ENCODE results near the gene USH2A.

The USH2A gene

DNA sequence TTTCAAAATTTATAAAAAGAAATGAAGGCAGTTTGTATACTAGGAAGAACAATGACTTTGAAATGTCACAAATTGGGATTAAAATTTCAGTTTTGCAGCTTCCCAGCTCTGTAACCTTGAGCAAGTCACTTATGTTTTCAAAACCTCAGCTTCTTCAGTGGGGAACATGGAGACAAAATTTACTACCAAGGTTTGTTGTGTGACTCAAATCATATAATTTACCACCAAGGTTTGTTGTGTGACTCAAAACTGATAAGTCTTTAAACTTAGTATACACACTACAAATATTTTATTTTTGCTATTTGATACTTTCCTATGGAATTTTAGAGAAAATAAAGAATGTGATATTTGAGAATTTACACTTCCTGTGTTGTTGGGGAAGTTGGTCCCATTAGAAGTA, 636.3 kb downstream of the USH2A start:
- no peaks in the 10 kb centered on the region for H3K9me3 ChIP-seq (ENCODE audit: insufficient read depth, low read depth, low read length)
- no peaks in the 10 kb centered on the region for H3K27me3 ChIP-seq (ENCODE audit: insufficient read depth, low read length, poor library complexity, severe bottlenecking)
- no peaks in the 10 kb centered on the region for H3K9me2 ChIP-seq (replicated peaks; ENCODE audit: low read depth, low read length)
- H3F3A ChIP-seq (ENCODE audit: low read depth), result no peaks in the 10 kb centered on the region
- no peaks in the 10 kb centered on the region for H3K79me2 ChIP-seq (ENCODE audit: insufficient read depth, low read length)
- no peaks in the 10 kb centered on the region for H3K4me1 ChIP-seq (ENCODE audit: insufficient read depth, low read length, poor library complexity, severe bottlenecking)
- no peak for TF ChIP-seq EZH2phosphoT487 (IDR thresholded peaks at IDR 0.05; ENCODE audit: borderline replicate concordance)
- TF ChIP-seq, protein P1, sequence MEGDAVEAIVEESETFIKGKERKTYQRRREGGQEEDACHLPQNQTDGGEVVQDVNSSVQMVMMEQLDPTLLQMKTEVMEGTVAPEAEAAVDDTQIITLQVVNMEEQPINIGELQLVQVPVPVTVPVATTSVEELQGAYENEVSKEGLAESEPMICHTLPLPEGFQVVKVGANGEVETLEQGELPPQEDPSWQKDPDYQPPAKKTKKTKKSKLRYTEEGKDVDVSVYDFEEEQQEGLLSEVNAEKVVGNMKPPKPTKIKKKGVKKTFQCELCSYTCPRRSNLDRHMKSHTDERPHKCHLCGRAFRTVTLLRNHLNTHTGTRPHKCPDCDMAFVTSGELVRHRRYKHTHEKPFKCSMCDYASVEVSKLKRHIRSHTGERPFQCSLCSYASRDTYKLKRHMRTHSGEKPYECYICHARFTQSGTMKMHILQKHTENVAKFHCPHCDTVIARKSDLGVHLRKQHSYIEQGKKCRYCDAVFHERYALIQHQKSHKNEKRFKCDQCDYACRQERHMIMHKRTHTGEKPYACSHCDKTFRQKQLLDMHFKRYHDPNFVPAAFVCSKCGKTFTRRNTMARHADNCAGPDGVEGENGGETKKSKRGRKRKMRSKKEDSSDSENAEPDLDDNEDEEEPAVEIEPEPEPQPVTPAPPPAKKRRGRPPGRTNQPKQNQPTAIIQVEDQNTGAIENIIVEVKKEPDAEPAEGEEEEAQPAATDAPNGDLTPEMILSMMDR (conservative IDR thresholded peaks at IDR 0.05; ENCODE audit: low read length), result no peak
- H3K36me3 ChIP-seq (ENCODE audit: insufficient read depth, low read length), result no peaks in the 10 kb centered on the region
- no peak overlapping the region for H3K4me2 ChIP-seq (ENCODE audit: low read depth, low read length, poor library complexity, severe bottlenecking)
- no peak overlapping the region for H3K4me3 ChIP-seq (ENCODE audit: low read length, poor library complexity, severe bottlenecking)
- no peak overlapping the region for H3K9ac ChIP-seq (ENCODE audit: low read depth, low read length, poor library complexity, severe bottlenecking)
- no peaks in the 10 kb centered on the region for H4K20me1 ChIP-seq (ENCODE audit: insufficient read depth, low read length, poor library complexity, severe bottlenecking)
- no peak overlapping the region for H2AFZ ChIP-seq (ENCODE audit: low read length)

DNA sequence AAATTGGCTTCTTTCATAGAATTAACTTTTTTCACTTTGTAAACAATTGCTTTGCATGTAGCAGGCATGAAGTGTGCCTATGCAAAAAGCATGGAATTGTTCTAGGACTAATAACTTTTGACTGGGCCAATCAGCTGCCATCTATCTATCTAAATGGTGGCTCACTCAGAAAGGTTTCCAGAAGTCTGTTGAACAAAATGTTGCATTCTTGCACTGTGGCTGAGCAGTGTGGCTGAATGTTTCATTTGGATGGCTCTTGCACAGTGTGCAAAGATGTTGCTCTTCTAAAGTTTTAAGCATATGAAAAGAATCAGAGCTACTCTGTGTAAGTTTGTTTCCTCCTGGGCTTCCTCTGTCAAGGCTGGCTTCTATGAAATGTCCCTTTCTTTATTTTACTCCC, 642.6 kb downstream of the USH2A start:
- H3K79me2 ChIP-seq (ENCODE audit: insufficient read depth, low read length), result no peaks in the 10 kb centered on the region
- H3K9me3 ChIP-seq (ENCODE audit: insufficient read depth, low read depth, low read length), result no peaks in the 10 kb centered on the region
- no peaks in the 10 kb centered on the region for H3K36me3 ChIP-seq (ENCODE audit: insufficient read depth, low read length)
- no peak overlapping the region for H3K4me2 ChIP-seq (ENCODE audit: low read depth, low read length, poor library complexity, severe bottlenecking)
- no peaks in the 10 kb centered on the region for H3F3A ChIP-seq (ENCODE audit: low read depth)
- no peak overlapping the region for H2AFZ ChIP-seq (ENCODE audit: low read length)
- H3K9me2 ChIP-seq (replicated peaks; ENCODE audit: low read depth, low read length), result no peaks in the 10 kb centered on the region
- H3K9ac ChIP-seq (ENCODE audit: low read depth, low read length, poor library complexity, severe bottlenecking), result no peak overlapping the region
- TF ChIP-seq, protein P1 (conservative IDR thresholded peaks at IDR 0.05; ENCODE audit: low read length), result no peak
- no peak for TF ChIP-seq EZH2phosphoT487 (IDR thresholded peaks at IDR 0.05; ENCODE audit: borderline replicate concordance)
- H3K4me3 ChIP-seq (ENCODE audit: low read length, poor library complexity, severe bottlenecking), result no peak overlapping the region
- no peaks in the 10 kb centered on the region for H3K27me3 ChIP-seq (ENCODE audit: insufficient read depth, low read length, poor library complexity, severe bottlenecking)
- H3K4me1 ChIP-seq (ENCODE audit: insufficient read depth, low read length, poor library complexity, severe bottlenecking), result no peaks in the 10 kb centered on the region
- H4K20me1 ChIP-seq (ENCODE audit: insufficient read depth, low read length, poor library complexity, severe bottlenecking), result no peaks in the 10 kb centered on the region

DNA sequence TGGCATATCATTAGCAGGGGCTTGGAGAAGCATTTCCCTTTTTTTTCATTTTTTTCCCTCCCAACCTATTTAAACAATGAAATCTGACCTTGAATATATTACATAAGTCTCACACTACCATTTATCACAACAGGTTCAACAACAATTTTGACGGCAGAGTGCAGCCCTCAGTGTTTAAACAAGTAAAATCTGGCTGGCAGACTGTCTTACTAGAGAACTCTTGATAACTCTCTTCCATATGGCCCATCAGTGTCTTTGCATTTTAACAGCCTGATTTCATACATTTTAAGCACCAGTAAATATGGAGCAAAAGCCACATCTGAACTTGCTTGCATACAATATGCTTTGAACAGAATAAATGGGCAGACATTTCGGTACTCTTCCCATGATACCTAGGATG, 643.1 kb downstream of the USH2A start:
- H3K79me2 ChIP-seq (ENCODE audit: insufficient read depth, low read length), result no peaks in the 10 kb centered on the region
- H3K9ac ChIP-seq (ENCODE audit: low read depth, low read length, poor library complexity, severe bottlenecking), result no peak overlapping the region
- TF ChIP-seq EZH2phosphoT487 (IDR thresholded peaks at IDR 0.05; ENCODE audit: borderline replicate concordance), result no peak
- TF ChIP-seq, protein P1 (conservative IDR thresholded peaks at IDR 0.05; ENCODE audit: low read length), result no peak
- H3F3A ChIP-seq (ENCODE audit: low read depth), result no peaks in the 10 kb centered on the region
- no peaks in the 10 kb centered on the region for H3K27me3 ChIP-seq (ENCODE audit: insufficient read depth, low read length, poor library complexity, severe bottlenecking)
- H3K4me3 ChIP-seq (ENCODE audit: low read length, poor library complexity, severe bottlenecking), result no peak overlapping the region
- H3K36me3 ChIP-seq (ENCODE audit: insufficient read depth, low read length), result no peaks in the 10 kb centered on the region
- no peaks in the 10 kb centered on the region for H3K9me3 ChIP-seq (ENCODE audit: insufficient read depth, low read depth, low read length)
- H3K9me2 ChIP-seq (replicated peaks; ENCODE audit: low read depth, low read length), result no peaks in the 10 kb centered on the region
- no peaks in the 10 kb centered on the region for H3K4me1 ChIP-seq (ENCODE audit: insufficient read depth, low read length, poor library complexity, severe bottlenecking)
- no peaks in the 10 kb centered on the region for H4K20me1 ChIP-seq (ENCODE audit: insufficient read depth, low read length, poor library complexity, severe bottlenecking)
- no peak overlapping the region for H3K4me2 ChIP-seq (ENCODE audit: low read depth, low read length, poor library complexity, severe bottlenecking)
- H2AFZ ChIP-seq (ENCODE audit: low read length), result no peak overlapping the region
